Measurements from ENCODE around the gene RNASE3.
"Not testable (repeated sequence)": the region's sequence is repeated elsewhere in the genome, so short reads cannot be mapped to it uniquely, and the experiment has no call there.

Gene RNASE3

GRCh38 chr14:20891126-20891825 lies at the start of gene RNASE3:
Gene RNASE3 (plus strand): TSS chr14:20891385. CDS start chr14:20891687, 302 bp downstream.
- not testable (repeated sequence) for DNase-seq (ENCODE audit: low spot score)

- DNase-seq (ENCODE audit: low spot score) = no peak
Measured at GRCh38 chr14:20846560-20846959, 44.6 kb upstream of the RNASE3 start.

- DNase-seq (ENCODE audit: low spot score) = peak; percentile 58
Measured at GRCh38 chr14:20848316-20848954, 42.8 kb upstream of the RNASE3 start.

- no peak for DNase-seq (ENCODE audit: low spot score)
Measured at GRCh38 chr14:20848955-20849570, 42.1 kb upstream of the RNASE3 start.

GRCh38 chr14:20853042-20853441 lies 38.1 kb upstream of the RNASE3 start:
- DNase-seq (ENCODE audit: low spot score) = no peak

- peak; percentile 86 for DNase-seq (ENCODE audit: low spot score)
Measured at GRCh38 chr14:20855652-20856291, 35.4 kb upstream of the RNASE3 start.

- DNase-seq (ENCODE audit: low spot score) = no peak
Measured at GRCh38 chr14:20857207-20857606, 34.0 kb upstream of the RNASE3 start.

GRCh38 chr14:20857630-20858261 lies 33.4 kb upstream of the RNASE3 start:
- DNase-seq (ENCODE audit: low spot score) = peak; percentile 58

- no peak for DNase-seq (ENCODE audit: low spot score)
Measured at GRCh38 chr14:20866194-20866593, 25.0 kb upstream of the RNASE3 start.

GRCh38 chr14:20866963-20867362 lies 24.2 kb upstream of the RNASE3 start:
- no peak for DNase-seq (ENCODE audit: low spot score)

- peak; percentile 89 for DNase-seq (ENCODE audit: low spot score)
Measured at GRCh38 chr14:20873370-20874177, 17.6 kb upstream of the RNASE3 start.

GRCh38 chr14:20877016-20877415 lies 14.2 kb upstream of the RNASE3 start:
- DNase-seq (ENCODE audit: low spot score) = no peak

- no peak for DNase-seq (ENCODE audit: low spot score)
Measured at GRCh38 chr14:20878695-20879094, 12.5 kb upstream of the RNASE3 start.

- DNase-seq (ENCODE audit: low spot score) = not testable (repeated sequence)
Measured at GRCh38 chr14:20881229-20881628, 10.0 kb upstream of the RNASE3 start.

GRCh38 chr14:20882787-20883186 lies 8.4 kb upstream of the RNASE3 start:
- DNase-seq (ENCODE audit: low spot score) = not testable (repeated sequence)

GRCh38 chr14:20888411-20888810 lies 2.8 kb upstream of the RNASE3 start:
- not testable (repeated sequence) for DNase-seq (ENCODE audit: low spot score)

- not testable (repeated sequence) for DNase-seq (ENCODE audit: low spot score)
Measured at GRCh38 chr14:20895322-20895721, 4.1 kb downstream of the RNASE3 start.

- DNase-seq (ENCODE audit: low spot score) = no peak
Measured at GRCh38 chr14:20904393-20905029, 13.3 kb downstream of the RNASE3 start.

GRCh38 chr14:20905676-20906075 lies 14.5 kb downstream of the RNASE3 start:
- no peak for DNase-seq (ENCODE audit: low spot score)

GRCh38 chr14:20907214-20907613 lies 16.0 kb downstream of the RNASE3 start:
- no peak for DNase-seq (ENCODE audit: low spot score)

- DNase-seq (ENCODE audit: low spot score) = not testable (repeated sequence)
Measured at GRCh38 chr14:20910822-20911221, 19.6 kb downstream of the RNASE3 start.
